GM19043 (cell line): Measurements from ENCODE around the gene TBPL2.
A peak's percentile ranks its signal among the peaks of the same experiment; 100 is the strongest.
"Not testable (repeated sequence)": the region's sequence is repeated elsewhere in the genome, so short reads cannot be mapped to it uniquely, and the experiment has no call there.

ENCODE experiments used
- ATAC-seq: cut with Tn5 transposase; IDR thresholded peaks from one replicate; pipeline ENCODE4 v1.9.1; 2021; ENCODE audit warnings: low read depth; ENCODE audit not compliant: unreplicated experiment

The TBPL2 gene

GRCh38 chr14:55411426-55412389, 28.7 kb downstream of the TBPL2 start, which contains the start of gene ATG14:
Gene ATG14, minus strand, starts transcription at chr14:55411830. Its CDS starts 8 bp downstream, at chr14:55411822.
- ATAC-seq: peak; percentile 92

GRCh38 chr14:55410876-55411275, 29.5 kb downstream of the TBPL2 start:
- ATAC-seq: no peak

GRCh38 chr14:55404173-55404854, 36.1 kb downstream of the TBPL2 start:
- no peak for ATAC-seq

- ATAC-seq: no peak
These were observed 38.7 kb downstream of the TBPL2 start for GRCh38 chr14:55401751-55402150.

GRCh38 chr14:55399852-55400251, 40.6 kb downstream of the TBPL2 start:
- ATAC-seq: no peak

GRCh38 chr14:55399183-55399582, 41.2 kb downstream of the TBPL2 start:
- no peak for ATAC-seq

GRCh38 chr14:55398679-55399078, 41.7 kb downstream of the TBPL2 start:
- no peak for ATAC-seq

GRCh38 chr14:55389330-55389729, 51.1 kb downstream of the TBPL2 start:
- no peak for ATAC-seq

GRCh38 chr14:55388160-55388559, 52.3 kb downstream of the TBPL2 start:
- ATAC-seq: no peak

- no peak for ATAC-seq
These were observed 53.3 kb downstream of the TBPL2 start for GRCh38 chr14:55387121-55387520.

- no peak for ATAC-seq
These were observed 54.2 kb downstream of the TBPL2 start for GRCh38 chr14:55386037-55386808.

GRCh38 chr14:55384536-55384935, 55.9 kb downstream of the TBPL2 start:
- ATAC-seq: no peak

GRCh38 chr14:55383541-55384140, 56.8 kb downstream of the TBPL2 start:
- ATAC-seq: no peak

- not testable (repeated sequence) for ATAC-seq
These were observed 57.4 kb downstream of the TBPL2 start for GRCh38 chr14:55383056-55383466.

GRCh38 chr14:55382483-55382882, 57.9 kb downstream of the TBPL2 start:
- no peak for ATAC-seq

GRCh38 chr14:55381561-55381960, 58.9 kb downstream of the TBPL2 start:
- no peak for ATAC-seq

- ATAC-seq: no peak
These were observed 59.4 kb downstream of the TBPL2 start for GRCh38 chr14:55381040-55381439.

- ATAC-seq: no peak
These were observed 63.2 kb downstream of the TBPL2 start for GRCh38 chr14:55377236-55377635.

- ATAC-seq: no peak
These were observed 65.6 kb downstream of the TBPL2 start for GRCh38 chr14:55374771-55375170.
